GM21526 (cell line): ENCODE results near the gene CHAF1A.

Source experiments
- ATAC-seq: cut with Tn5 transposase; IDR thresholded peaks from one replicate; pipeline ENCODE4 v1.9.1; 2021; ENCODE audit warnings: moderate library complexity; ENCODE audit not compliant: unreplicated experiment, low FRiP score

The CHAF1A gene

DNA sequence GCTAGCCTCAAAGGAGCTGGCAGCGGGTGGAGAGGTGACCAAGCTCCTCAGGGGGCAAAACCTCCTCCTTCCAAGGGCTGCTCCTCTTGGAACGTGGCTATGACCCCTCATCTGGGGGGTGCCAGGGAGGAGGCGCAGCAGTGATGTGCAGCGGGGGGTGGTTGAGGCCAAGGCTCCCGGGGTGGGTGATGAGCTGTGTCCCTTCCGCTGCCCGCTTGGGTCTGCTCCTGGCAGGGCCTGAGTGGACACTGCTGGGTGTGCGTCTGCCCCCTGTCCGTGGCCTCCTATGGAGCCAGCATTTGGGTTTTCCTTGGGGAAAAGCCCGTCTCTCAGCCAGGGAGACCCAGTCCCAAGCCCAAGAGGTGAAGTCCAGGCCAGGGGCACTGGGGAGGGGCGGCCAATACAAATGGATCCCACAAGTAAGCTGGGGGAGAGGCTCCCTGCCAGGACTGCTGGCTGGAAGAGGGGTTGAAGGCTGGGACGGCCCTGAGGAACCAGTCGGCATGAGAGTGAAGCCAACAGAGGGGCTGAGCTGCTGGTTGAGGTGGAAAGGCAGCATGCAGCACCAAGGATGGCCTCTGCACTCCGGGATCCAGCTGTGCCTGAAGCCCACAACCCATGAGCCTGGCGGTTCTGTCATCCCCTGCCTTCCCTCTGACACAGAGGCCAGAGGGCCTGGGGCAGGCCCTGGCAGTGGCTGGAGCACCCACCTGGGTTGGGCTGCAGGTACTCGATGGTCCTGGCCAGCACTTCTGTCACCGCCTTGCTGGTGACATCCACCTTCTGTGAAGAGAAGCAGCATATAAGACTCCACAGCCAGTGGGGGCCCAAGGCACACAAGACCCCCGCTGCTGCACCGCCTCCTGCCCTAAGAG is 36.4 kb upstream of the CHAF1A start:
- ATAC-seq: no peak

DNA sequence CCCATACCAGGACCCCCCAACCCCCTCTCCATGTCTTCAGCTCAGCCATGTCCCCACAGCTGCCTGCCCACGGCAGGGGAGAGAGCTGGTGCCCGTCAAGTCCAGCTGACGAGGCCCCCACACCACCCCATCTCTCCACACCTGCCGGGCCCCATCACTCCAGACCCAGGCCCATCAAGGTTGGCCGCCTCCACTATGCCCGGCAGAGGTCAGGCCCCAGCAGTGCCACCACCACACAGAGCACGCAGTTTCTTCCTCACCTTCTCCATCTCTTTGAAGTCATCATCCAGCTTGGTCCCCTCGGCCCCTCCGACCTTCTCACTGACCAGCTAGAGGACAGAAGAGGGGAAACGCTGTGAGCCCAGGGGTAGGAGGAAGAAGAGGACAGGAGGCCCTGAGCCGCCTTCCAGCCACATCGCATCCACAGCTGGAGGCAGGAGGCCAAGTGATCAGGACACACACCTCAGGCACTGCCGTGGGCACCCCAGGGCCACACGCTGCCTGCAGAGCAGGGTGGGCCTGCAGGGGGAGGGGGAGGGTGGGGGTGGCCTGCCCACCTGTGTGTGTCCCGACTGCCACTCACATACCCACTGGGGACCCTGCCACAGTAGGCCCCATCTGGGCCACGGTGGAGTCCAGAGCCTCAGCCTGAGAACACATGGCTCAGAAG is 35.6 kb upstream of the CHAF1A start:
- no peak for ATAC-seq

DNA sequence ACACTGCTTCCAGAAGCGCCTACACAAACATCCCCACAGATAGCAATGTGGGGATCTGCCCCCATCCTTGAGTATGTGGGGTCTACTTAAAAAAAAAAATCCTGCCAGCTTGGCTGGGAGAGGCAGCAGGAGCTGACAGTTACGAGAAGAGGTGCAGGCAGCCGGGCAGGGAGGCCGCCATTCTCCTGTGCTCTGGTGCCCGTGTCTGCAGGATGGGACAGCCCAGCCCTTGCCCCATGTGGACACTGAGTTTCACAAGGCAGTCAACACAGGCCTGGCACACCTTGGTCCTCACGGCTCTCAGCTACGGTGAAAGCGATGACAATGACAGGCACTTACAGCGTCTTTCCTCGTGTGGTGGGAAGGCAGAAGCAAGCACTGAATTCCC is 35.1 kb upstream of the CHAF1A start:
- no peak for ATAC-seq

DNA sequence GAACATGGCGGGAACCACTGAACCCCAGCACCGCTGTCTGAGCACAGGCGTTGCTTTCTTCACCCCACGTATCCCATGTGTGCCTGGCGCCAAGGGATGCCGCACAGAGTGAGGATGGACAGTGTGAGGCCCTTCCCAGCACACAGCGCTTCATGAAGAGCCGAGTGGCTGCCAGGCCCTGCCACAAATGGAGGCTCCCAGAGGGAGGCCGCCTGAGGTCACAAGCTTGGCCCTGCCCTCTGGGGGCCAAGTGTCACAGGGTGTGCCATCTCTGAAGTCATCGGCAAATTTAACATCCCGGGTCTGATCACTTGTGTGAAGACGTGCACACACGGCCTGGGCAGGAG is 34.7 kb upstream of the CHAF1A start:
- no peak for ATAC-seq

DNA sequence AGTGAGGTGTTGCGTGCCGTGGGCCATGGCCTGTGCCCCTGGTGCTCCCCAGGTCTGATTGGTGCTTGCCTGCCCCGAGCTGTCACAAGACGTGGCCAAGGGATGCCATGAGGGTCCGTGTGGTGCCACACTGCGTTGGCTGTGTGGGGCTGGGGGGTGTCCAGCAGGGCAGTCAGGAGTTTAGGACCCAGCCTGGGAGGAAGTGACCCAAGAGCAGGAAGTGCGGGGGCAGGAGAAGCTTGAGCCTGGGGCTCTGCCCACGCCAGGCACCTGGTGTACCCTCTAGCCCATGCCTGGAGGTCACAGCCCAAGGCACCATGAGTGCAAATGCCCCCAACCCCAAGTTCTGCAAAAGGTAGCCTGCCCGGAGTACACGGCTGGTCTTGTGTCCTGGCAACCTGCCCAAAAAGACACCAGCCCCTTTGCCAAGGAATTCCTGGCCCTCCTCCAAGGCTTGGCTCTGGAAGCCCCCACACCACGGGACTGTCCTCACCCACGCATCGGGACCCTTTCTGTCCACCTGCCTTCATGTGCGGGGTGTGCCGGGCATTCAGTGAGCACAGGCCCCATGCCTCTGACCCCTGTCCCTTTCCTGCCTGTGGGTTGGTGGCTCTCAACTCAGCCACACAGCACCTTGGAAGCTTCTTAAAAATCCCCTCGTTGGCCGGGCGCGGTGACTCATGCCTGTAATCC is 34.2 kb upstream of the CHAF1A start:
- ATAC-seq: no peak

DNA sequence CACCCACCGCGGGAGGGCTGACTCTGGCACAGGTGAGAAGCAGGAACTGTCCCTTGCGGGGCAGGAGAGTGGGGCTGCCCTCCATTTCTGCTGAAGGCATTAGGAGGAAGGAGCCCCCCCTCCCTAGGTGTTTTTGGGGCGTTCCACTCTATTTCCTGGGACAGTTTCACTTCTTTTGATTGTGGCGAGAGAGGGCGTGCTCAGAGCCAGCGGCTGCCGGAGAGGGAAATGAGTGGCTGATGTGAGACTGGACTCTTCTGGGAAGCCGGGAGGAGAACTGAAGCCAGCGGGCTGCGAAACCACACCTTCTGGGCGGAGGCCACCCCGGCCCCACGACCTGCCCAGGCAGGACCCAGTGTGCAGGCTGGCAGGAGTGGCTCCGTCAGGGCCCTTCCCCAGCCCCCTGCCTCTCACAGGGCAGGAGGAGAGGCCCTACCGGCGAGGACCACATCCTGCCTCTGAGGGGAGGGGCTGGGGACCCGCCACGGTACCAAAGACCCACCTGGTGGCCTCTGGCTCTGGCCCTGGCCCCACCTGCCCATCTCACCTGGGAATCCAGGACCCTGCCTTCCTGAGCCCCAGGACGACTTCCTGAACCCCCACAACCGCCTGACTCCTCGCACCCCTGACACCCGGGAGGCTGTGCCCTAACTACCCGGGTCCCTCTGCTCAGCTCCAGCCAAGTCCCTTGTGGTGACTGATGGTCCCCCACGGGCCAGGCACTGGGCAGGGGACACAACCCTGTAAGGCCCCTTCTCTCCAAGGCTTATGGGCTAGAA is 33.1 kb upstream of the CHAF1A start:
- ATAC-seq: peak; percentile 52

DNA sequence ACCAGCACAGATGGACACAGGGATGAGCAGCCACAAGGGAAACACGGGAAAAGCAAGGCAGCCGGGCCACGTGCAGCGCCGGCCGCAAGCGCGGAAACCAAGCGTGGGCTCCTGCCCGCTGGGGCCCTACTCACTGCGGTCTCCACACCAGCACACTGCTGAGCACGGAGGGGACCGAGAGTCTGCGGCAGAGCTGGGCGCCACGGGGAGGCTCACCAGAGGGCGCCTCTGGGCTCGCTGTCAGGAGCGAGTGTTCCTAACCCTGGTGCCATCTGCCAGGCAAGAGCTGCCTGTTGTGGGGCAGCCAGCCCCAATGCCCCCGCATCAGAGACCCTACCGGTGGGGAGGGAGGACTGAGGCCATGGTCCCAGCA is 32.6 kb upstream of the CHAF1A start:
- peak; percentile 24 for ATAC-seq

DNA sequence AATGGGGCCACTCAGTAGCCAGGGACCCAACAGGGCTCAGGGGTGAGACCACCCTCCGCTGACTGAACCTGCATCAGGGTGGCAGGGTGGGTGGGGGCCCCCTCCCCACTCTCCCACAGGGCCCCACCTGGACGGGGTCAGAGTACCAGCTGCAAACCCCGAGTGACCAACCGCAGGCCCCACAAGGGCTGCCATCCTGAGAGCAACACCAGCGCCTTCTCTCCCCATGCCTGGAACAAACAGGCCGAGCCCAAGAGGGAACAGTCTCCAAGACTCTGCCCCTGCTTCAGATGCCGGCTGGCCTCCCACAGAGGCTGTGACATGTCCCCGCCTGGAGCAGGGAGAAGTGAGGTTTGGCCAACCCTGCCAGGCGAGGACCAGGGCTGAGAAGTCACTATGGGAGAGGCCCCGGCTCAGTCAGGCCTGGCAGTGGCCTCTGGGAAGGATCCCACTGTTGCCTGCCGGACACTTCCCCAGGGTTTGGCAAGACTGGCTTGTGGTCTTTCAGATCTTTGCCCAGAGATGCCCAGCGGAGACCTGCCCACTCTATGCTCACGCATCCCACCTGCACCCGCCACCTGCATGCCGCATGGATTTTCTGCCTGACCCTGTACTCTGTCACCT is 31.9 kb upstream of the CHAF1A start:
- no peak for ATAC-seq

DNA sequence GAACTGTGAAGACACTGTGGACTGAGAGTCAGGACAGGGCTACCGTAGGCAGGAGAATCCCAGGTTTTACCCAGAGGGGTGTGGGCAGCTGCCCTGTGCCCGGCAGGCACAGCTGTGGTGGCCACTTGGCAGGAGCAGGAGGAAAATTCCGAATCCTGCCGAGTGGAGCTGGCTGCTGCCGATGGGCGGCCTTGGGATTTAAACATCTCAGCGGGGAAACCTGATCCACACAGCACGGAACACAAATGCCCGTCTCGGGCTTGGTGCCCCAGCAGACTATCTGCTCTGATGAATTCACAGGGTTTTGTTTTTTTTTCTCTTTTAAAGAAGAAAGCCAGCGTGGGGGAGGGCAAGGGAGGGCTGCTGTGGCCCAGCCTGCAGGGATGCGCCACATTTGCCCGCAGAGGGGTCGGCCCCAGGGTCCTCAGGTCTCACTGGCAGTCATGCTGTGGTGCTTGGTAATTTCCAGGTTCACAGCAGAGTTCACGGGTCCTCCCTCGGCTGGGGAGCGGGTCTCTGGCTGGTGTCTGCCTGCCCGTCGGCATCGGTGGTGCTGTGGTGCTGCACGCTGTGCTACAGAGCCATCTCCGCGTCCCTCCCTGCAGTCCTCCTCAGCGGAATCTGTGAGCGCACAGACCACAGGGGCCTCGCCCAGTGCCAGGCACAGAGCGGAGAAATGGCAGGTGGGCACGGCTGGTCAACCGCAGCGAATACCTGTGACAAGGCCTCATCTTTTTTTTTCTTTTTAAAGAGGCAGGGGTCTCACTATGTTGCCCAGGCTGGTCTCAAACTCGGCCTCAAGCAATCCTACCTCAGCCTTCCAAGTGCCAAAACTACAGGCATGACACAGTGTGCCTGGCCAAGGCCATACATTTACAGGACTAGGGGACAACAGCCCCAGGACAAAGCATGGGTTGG is 30.9 kb upstream of the CHAF1A start:
- no peak for ATAC-seq

DNA sequence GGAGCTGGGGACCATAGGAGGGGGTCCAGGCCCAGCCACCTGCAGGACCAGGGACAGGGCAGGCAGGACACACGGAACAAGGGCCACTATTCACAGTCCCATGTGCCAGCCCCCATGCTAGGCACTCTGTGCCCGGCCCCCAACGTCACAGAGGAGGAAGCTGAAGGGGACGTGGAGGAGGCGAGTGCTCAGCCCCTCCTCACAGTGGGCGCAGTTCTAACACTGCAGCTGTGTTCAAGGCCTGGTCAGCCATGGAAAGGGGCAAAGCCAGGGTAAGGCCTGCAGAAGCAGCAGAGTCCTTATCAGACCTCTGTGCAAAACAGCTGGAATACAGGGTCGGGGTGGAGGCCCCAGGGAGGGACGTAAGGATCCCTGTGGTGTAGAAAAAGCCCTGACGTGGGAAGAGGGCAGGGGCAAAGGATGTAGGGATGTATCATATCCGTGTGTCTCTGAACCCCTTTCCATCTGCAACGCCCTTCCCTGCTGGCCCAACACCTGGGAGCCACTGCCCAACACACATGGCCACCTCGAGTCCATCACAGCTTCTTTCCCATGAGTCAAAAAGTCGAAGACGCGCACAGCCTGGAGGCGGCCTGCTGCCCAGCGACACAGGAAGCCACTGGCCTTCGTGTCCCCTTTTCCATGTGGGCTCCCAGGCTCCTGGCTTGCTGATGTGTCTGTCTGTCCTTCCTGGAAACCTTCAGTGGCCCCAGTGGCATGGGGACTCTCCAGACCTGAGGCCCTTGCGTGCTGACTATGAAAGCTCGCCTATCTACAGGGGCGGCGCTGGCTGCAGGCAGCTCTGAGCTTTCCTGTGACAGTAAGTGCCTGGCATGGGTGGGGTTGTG is 30.1 kb upstream of the CHAF1A start:
- no peak for ATAC-seq

DNA sequence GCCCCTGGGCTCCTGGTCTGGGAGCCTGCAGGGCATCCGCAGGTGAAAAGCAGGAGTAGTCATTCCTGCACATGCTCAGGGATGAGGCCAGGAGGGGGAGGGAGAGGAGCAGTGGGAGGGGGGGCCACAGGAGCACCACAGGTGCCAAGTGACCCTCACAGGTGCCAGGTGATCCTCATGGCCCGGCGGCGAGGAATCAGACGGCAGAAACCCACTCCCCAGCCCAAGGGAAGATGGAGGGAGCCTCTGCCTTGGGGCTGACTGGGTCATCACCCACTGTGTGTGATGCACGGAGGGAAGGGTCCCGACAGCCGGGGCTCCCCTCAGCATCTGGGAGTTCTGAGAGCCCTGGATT is 29.4 kb upstream of the CHAF1A start:
- no peak for ATAC-seq

DNA sequence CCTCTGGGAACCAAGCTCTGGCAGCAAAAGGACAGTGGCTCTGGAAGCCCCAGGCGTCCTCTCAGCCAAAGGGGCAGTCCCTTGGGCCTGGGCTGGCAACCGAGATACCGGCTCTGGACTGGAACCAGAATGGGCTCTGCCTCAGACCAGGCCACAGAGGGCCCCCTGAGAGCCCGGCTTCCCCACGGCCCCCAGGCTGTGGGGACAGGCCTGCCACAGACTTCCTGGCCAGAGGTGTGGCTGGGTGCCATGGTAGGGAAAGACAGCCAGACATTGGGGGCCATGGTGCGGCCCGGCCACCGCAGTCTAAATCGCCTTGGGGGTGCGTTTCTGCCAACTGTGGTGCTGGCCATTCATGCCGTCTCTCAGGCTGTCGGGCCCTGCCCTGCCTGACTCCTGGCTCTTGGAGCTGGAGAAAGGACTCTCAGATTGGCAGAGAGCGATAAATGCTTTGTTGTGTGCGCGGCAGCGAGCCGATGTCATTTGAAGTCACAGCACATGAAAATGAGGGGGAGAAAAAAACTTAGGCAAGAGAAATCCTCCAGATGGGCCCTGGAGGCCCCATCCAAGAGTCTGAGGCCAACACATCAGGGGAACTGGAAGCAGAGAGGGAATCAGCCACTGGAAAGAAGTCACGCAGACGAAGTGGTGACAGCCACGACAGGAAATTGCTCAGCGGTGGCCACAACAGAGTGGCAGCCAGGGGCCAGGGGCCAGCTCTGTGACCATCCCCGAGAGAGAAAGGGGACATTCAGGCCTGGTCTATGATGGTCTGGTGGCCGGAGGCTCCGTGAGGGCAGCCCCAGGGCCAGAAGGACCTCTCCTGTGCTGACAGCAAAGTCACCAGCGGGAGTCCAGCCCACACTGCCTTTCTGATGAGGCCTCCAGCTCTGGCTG is 28.6 kb upstream of the CHAF1A start:
- no peak for ATAC-seq

DNA sequence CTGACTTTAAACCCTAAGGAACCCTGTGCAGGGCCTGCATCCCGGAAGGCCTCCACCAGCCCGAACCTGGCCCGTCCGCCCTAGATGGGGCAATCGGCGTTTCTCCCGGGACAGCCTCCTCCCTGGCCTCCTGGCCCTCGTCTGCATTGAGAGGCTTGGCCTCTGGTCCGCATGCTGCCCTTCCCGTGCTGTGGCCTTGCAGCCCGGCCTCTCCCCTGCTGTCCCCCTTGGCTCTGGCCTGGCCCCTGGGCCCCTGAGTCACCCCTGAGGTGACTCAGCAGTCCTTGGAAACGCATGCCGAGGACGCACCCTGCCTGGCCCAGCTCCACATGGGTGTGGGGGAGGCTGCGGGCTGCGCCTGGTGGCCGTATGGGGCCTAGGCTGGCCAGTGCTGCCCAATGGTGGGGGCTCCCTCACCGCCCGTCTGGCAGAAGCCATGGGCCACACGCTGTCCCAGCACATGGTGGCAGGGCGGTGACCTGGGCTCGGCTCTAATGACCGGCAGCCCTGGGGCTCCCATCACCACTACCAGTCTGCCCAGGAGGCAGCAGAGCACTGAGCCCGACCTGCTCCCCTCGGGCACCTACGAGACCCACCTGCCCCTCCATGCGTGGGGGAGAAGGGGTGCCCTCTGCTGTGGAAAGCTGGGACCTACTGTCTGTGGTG is 27.8 kb upstream of the CHAF1A start:
- ATAC-seq: no peak

DNA sequence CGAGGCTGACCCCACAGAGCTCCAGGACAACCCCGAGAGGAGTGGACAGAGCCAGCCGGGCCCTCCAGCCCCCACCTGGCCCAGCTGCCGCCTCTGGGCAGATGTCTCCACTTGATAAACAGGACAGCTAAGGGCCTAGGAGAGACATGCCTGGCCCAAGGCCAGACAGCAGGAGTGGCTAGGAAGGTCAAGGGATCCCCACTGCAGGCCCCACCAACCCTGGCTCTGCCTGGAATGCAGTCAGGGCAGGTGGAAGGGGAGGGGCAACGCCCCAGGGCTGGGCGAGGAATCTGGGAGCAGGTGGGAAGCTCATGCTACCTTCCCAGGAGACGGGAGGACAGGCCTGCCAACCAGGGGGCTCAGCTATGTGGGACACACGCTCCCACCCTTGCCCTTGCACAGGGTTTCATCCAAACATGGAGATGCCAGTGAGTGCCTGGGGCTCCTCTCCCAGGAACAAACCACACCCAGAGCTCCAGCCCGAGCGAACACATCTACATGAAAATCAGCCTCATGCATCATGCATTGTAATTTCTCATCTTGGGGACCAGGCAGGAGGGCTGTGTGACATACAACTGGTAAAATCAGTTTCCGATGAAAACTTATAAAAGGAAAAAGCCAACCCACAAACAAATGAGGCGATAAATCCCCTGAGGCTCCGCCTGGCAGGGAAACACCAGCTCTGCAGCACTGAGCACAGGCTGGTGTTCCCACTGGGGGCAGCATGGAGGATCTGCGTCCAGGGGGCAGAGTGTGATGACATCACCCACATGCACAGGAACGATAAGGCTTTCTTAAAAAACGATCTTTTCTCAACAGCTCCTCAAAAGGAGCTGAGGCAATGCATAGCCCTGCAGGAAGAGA is 27.0 kb upstream of the CHAF1A start:
- ATAC-seq: no peak

DNA sequence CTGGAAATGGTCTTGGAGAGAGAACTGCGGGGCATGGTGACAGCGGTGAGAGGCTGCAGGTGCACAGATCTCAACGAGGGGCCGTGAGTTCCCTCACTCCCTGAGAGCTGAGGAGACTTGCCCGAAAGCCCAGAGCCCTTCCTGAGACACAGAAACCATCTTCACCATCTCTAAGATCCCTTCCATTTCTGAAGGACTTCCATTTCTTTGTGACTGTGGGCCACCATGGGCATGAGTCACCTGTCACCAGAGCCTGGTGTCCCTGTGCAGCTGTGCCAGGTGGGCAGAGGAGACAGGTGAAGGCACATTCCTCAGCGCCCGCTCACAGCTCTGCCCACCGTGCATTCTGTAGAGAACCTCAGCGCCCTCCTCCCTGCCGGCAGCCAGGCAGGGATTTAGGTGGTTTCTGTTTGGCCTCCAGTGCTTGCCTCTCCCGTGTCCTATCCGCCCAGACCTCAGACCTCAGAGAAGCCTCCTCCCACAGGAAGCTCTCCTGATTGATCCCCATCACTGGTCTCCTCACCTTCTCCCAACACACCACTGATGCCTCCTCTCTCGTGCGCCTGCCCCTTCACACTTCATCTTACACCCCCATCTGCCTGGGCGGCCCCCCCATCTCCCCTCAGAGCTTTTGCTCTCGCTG is 26.3 kb upstream of the CHAF1A start:
- ATAC-seq: no peak

DNA sequence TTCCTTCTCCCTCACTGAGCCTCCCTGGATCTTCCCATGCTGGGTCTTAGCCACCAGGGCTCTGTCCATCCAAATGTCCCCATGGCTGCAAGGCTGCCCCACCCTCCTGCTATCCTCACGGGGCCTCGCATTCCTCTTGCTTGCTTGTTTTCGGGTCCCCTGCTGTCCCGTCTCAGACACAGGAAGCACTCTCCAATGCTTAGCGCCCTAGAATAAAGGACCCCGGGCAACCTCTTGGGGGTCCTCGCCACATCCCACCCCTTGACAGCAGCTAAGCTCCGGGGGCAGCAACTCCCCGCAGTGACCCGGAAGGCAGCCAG is 25.8 kb upstream of the CHAF1A start:
- ATAC-seq: no peak
